Neural crest cell (in vitro differentiated cells): ENCODE data around the gene BANK1. TPM values are rescaled to one million over a fixed set of nuclear protein-coding genes. Genes with fewer than 3 reads are reported as not detected.

Experiments
- DNase-seq: peaks from one replicate; pipeline ENCODE4 v3.0.0; 2021; ENCODE audit warnings: low read depth, mixed read lengths, low spot score
- H3K27ac Mint-ChIP-seq: one replicate; pipeline ENCODE4 v1.8.0; 2021; ENCODE audit warnings: mild to moderate bottlenecking, mixed read lengths; ENCODE audit not compliant: unreplicated experiment
- H3K27me3 Mint-ChIP-seq: 2 replicates; pipeline ENCODE4 v1.8.0; 2021; ENCODE audit warnings: low read depth, mild to moderate bottlenecking, mixed read lengths
- H3K36me3 Mint-ChIP-seq: 2 replicates; pipeline ENCODE4 v1.8.0; 2021; ENCODE audit warnings: low read depth, mild to moderate bottlenecking, mixed read lengths
- H3K4me1 Mint-ChIP-seq: 2 replicates; pipeline ENCODE4 v1.8.0; 2021; ENCODE audit warnings: mixed read lengths
- H3K4me3 Mint-ChIP-seq: one replicate; pipeline ENCODE4 v1.8.0; 2021; ENCODE audit warnings: mild to moderate bottlenecking, mixed read lengths
- H3K9me3 Mint-ChIP-seq: 2 replicates; pipeline ENCODE4 v1.8.0; 2021; ENCODE audit warnings: mixed read lengths
- total RNA-seq: library from RNA; stranded (reverse); gene quantifications from 2 replicates; pipeline ENCODE4 v1.2.1, GENCODE V29; 2021
- TF ChIP-seq, protein P1 (sequence below): fragments of 200-600 bp; sonication (generic); conservative IDR thresholded peaks from 2 replicates; pipeline ENCODE4 v1.5.0; 2021; ENCODE audit warnings: antibody characterized with exemption, mild to moderate bottlenecking

The BANK1 gene
- total RNA-seq, 1 donor from 2014 or later: 0.44 TPM

DNA sequence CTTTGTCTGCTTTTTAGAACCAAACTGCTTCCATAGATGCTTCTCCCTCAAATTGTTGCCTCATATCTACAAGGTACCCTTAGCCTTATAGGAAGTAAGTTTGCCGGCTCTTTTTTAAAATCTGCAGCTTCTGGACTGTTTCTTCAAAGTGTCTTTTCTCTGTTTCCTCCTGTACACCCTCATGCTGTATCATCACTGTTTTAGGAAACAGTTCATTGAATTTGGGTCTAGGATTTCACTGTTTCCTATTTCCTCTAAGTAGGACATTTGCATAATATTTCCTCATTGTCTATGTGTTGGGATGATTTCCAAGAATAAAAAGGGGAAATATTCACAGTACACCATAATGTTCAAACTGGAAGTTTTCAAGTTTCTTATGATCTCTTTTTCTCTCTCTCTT lies 43.0 kb downstream of the BANK1 start:
- H3K36me3 Mint-ChIP-seq: no peaks in the 10 kb centered on the region
- TF ChIP-seq, protein P1, sequence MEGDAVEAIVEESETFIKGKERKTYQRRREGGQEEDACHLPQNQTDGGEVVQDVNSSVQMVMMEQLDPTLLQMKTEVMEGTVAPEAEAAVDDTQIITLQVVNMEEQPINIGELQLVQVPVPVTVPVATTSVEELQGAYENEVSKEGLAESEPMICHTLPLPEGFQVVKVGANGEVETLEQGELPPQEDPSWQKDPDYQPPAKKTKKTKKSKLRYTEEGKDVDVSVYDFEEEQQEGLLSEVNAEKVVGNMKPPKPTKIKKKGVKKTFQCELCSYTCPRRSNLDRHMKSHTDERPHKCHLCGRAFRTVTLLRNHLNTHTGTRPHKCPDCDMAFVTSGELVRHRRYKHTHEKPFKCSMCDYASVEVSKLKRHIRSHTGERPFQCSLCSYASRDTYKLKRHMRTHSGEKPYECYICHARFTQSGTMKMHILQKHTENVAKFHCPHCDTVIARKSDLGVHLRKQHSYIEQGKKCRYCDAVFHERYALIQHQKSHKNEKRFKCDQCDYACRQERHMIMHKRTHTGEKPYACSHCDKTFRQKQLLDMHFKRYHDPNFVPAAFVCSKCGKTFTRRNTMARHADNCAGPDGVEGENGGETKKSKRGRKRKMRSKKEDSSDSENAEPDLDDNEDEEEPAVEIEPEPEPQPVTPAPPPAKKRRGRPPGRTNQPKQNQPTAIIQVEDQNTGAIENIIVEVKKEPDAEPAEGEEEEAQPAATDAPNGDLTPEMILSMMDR: no peak
- no peak for DNase-seq
- H3K4me3 Mint-ChIP-seq: no peak overlapping the region
- no peaks in the 10 kb centered on the region for H3K4me1 Mint-ChIP-seq
- no peaks in the 10 kb centered on the region for H3K27me3 Mint-ChIP-seq
- no peaks in the 10 kb centered on the region for H3K9me3 Mint-ChIP-seq
- H3K27ac Mint-ChIP-seq: no peak overlapping the region

DNA sequence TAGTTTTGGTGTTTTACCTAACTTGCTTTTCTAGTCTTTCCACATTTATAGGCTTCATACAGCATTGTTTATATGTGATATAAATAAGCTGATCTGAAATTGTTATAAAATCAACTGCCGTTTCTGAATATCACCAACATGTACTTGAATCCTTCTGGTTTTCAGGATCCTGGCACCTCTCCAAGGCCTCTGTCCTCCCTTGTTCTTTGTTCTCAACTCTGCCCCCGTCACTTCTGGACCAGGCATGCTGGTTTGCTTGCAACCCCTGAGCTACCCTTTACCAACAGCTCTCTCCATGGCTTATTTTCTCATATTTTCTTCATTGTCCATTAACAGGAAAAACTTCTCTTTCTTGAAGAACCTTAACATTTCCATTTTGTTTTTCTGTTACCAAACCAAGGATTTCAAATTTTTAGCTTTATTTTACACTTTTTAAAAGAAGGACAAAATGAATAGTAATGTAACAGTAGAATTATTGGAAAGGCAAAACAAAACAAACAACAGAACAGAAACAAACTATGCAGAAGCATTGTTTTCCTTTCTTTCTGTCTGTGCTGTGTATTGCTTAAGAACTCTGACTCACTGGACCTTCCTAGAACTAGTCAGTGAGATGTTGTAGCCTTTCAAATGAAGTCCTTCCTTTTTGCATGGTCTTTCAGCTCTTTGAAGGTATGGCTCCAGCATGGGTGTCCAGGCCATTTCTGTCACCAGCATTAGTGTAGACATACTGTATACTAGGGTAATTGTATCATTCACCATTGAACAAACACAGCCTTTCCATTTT lies 44.8 kb downstream of the BANK1 start:
- no peaks in the 10 kb centered on the region for H3K27me3 Mint-ChIP-seq
- DNase-seq: no peak
- TF ChIP-seq, protein P1: no peak
- no peak overlapping the region for H3K4me3 Mint-ChIP-seq
- no peaks in the 10 kb centered on the region for H3K36me3 Mint-ChIP-seq
- H3K27ac Mint-ChIP-seq: no peak overlapping the region
- H3K4me1 Mint-ChIP-seq: no peaks in the 10 kb centered on the region
- H3K9me3 Mint-ChIP-seq: no peaks in the 10 kb centered on the region

DNA sequence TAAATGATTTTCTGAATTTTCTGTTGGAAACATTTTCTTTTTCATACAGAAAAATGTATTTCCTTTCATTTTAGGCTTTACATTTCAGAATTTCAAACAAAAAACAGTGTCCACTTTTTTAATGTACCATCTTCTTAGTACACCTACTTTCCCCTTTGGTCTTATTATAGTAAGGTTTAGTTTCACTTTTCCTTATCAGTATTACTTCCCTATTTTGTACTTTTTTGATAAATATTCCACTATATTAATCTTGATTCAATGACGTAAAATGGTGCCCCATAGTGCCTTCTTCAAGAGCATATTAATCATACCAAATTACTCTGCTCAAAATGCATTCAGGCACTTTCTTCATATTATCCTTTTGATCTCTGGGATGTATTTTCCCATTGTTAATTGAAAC lies 52.5 kb downstream of the BANK1 start:
- Mint-ChIP-seq H3K4me1 (no peaks in the 10 kb centered on the region), H3K27me3 (no peaks in the 10 kb centered on the region), H3K4me3 (no peak overlapping the region), H3K36me3 (no peaks in the 10 kb centered on the region), H3K9me3 (no peaks in the 10 kb centered on the region), H3K27ac (no peak overlapping the region)
- TF ChIP-seq, protein P1: no peak
- DNase-seq: no peak

DNA sequence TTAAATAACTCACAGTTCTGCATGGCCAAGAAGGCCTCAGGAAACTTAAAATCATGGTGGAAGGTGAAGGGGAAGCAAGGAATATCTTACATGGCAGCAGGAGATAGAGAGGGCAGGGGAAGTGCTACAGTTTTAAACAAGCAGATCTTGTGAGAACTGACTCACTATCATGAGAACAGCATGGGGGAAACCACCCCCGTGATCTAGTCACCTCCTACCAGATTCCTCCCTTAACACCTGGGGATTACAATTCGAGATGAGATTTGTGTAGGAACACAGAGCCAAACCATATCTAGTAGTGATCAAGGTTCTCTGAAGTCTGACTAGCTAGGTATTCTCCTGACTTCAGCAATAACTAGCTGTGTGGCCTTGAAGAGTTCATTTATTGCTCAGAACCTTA lies 56.0 kb downstream of the BANK1 start:
- Mint-ChIP-seq H3K9me3 (peaks cover 2% of the 10 kb centered on the region), H3K4me1 (peaks cover 4% of the 10 kb centered on the region), H3K36me3 (no peaks in the 10 kb centered on the region), H3K27me3 (no peaks in the 10 kb centered on the region), H3K4me3 (no peak overlapping the region), H3K27ac (no peak overlapping the region)
- TF ChIP-seq, protein P1: no peak
- DNase-seq: no peak

DNA sequence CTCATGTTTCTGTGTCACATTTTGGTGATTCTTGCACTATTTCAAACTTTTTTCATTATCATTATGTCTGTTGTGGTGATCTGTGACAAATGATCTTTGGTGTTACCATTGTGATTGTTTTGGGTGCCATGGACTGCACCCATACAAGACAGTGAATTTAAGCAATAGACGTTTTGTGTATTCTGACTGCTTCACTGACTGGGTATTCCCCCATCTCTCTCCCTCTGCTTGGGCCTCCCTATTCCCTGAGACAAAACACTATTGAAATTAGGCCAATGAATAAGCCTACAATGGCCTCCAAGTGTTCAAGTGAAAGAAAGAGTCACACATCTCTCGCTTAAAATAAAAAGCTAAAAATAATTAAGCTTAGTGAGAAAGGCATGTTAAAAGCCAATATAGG lies 60.2 kb downstream of the BANK1 start:
- no peak overlapping the region for H3K27ac Mint-ChIP-seq
- no peaks in the 10 kb centered on the region for H3K27me3 Mint-ChIP-seq
- peaks cover 7% of the 10 kb centered on the region for H3K4me1 Mint-ChIP-seq
- no peak overlapping the region for H3K4me3 Mint-ChIP-seq
- H3K36me3 Mint-ChIP-seq: no peaks in the 10 kb centered on the region
- H3K9me3 Mint-ChIP-seq: peaks cover 2% of the 10 kb centered on the region
- DNase-seq: no peak
- TF ChIP-seq, protein P1: no peak
